Calu3 (cell line): ENCODE measurements around the gene DALRD3. TPM values are rescaled to one million over a fixed set of nuclear protein-coding genes. Genes with fewer than 3 reads are reported as not detected.
"Not testable (repeated sequence)": the region's sequence is repeated elsewhere in the genome, so short reads cannot be mapped to it uniquely, and the experiment has no call there.

Source experiments
- BruUV-seq: library from RNA; stranded (reverse); fragments of 400-500 nt; replicated peaks from 2 replicates; lab custom pipeline; 2021; lab: Mats Ljungman, UMichigan
- CTCF ChIA-PET: fragments of 300-600 bp; sonication (Branson Sonifier 250); formaldehyde crosslinking; loops from one replicate; lab custom pipeline; 2022; ENCODE audit warnings: antibody characterized with exemption; lab: Charles Lee
- DNase-seq: peaks from one replicate; pipeline ENCODE4 v3.0.0; 2022
- H3K27ac Mint-ChIP-seq: one replicate; pipeline ENCODE4 v1.8.0; 2022; ENCODE audit warnings: mixed read lengths; ENCODE audit not compliant: unreplicated experiment
- H3K27me3 Mint-ChIP-seq: one replicate; pipeline ENCODE4 v1.8.0; 2022; ENCODE audit warnings: mixed read lengths; ENCODE audit not compliant: unreplicated experiment
- H3K36me3 Mint-ChIP-seq: one replicate; pipeline ENCODE4 v1.8.0; 2022; ENCODE audit warnings: mild to moderate bottlenecking, moderate library complexity, mixed read lengths; ENCODE audit not compliant: insufficient read depth, unreplicated experiment
- H3K4me1 Mint-ChIP-seq: one replicate; pipeline ENCODE4 v1.8.0; 2022; ENCODE audit warnings: mild to moderate bottlenecking, low read depth, mixed read lengths; ENCODE audit not compliant: unreplicated experiment
- H3K4me3 Mint-ChIP-seq: one replicate; pipeline ENCODE4 v1.8.0; 2022; ENCODE audit warnings: mild to moderate bottlenecking, low read depth, moderate library complexity, mixed read lengths; ENCODE audit not compliant: unreplicated experiment
- H3K9me3 Mint-ChIP-seq: one replicate; pipeline ENCODE4 v1.8.0; 2022; ENCODE audit warnings: low read depth, mixed read lengths; ENCODE audit not compliant: unreplicated experiment
- CTCF ChIP-seq: fragments of 200-600 bp; IDR thresholded peaks from one replicate; pipeline ENCODE4 v1.8.0; 2022; ENCODE audit warnings: antibody characterized with exemption; ENCODE audit not compliant: unreplicated experiment
- intact Hi-C: fragments of 100-400 bp; cut with micrococcal nuclease; formaldehyde crosslinking; loops from one replicate; pipeline ENCODE4 v1.10.0; 2022; ENCODE audit not compliant: unreplicated experiment
- total RNA-seq: library from RNA; stranded (reverse); gene quantifications from 2 replicates; pipeline ENCODE4 v1.2.3, GENCODE V29; 2022

The DALRD3 gene
- total RNA-seq, 1 experiment from 2014 or later = 40.9 TPM

DNA sequence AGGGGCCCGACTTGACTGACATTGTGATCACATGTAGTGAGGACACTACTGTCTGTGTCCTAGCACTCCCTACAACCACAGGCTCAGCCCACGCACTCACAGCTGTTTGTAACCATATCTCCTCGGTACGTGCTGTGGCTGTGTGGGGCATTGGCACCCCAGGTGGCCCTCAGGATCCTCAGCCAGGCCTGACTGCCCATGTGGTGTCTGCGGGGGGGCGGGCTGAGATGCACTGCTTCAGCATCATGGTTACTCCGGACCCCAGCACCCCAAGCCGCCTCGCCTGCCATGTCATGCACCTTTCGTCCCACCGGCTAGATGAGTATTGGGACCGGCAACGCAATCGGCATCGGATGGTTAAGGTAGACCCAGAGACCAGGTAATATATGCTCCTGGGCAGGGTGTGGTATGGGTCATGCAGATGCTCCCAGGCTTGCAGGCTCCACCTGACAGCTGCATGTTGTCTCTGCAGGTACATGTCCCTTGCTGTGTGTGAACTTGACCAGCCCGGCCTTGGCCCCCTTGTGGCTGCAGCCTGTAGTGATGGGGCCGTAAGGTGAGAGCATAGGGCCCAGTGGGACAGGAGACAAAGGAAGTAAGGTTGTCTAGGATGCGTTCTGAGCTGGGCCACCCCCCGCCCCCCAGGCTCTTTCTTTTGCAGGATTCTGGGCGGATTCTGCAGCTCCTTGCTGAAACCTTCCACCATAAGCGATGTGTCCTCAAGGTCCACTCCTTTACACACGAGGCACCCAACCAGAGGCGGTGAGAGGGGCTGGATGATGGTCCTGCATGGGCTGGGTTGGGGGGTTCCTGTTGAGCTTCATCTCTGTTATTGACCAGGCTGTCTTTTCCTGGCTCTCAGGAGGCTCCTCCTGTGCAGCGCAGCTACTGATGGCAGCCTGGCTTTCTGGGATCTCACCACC lies 4.4 kb downstream of the DALRD3 start:
- Mint-ChIP-seq H3K27me3 (no peaks in the 10 kb centered on the region), H3K4me1 (peaks cover 6% of the 10 kb centered on the region), H3K4me3 (no peak overlapping the region), H3K9me3 (no peaks in the 10 kb centered on the region), H3K27ac (no peak overlapping the region), H3K36me3 (peaks cover 88% of the 10 kb centered on the region)
- peak; percentile 67 for DNase-seq
- no TSS peak for BruUV-seq
- TF ChIP-seq CTCF = peak; percentile 76
- intact Hi-C loops = no loop called here
- CTCF ChIA-PET = interaction anchor here (0.5 to 1.7 kb wide), 2 partner anchors 26 to 484 kb away, joined by 3 to 9 read pairs; no protein-coding TSS in a partner anchor

GRCh38 chr3:49013113-49013737 lies 5.2 kb downstream of the DALRD3 start:
- H3K36me3 Mint-ChIP-seq = peaks cover 87% of the 10 kb centered on the region
- no peak overlapping the region for H3K4me3 Mint-ChIP-seq
- intact Hi-C loops = no loop called here

GRCh38 chr3:49012441-49013017 lies 5.9 kb downstream of the DALRD3 start:
- CTCF ChIA-PET = no interaction called here
- Mint-ChIP-seq H3K4me1 (peaks cover 16% of the 10 kb centered on the region), H3K27me3 (no peaks in the 10 kb centered on the region), H3K36me3 (peaks cover 87% of the 10 kb centered on the region), H3K27ac (no peak overlapping the region), H3K4me3 (no peak overlapping the region), H3K9me3 (no peaks in the 10 kb centered on the region)
- DNase-seq = no peak
- no peak for TF ChIP-seq CTCF
- intact Hi-C loops = no loop called here
- BruUV-seq = no TSS peak

More at GRCh38 chr3:49013113-49013737, 5.2 kb downstream of the DALRD3 start:
- no peak overlapping the region for H3K27ac Mint-ChIP-seq
- CTCF ChIA-PET = interaction anchor here (0.5 to 1.7 kb wide), 2 partner anchors 25 to 485 kb away, joined by 3 to 9 read pairs; no protein-coding TSS in a partner anchor
- no peak for DNase-seq
- H3K27me3 Mint-ChIP-seq = no peaks in the 10 kb centered on the region
- H3K9me3 Mint-ChIP-seq = no peaks in the 10 kb centered on the region
- TF ChIP-seq CTCF = no peak
- no TSS peak for BruUV-seq
- H3K4me1 Mint-ChIP-seq = peaks cover 12% of the 10 kb centered on the region

DNA sequence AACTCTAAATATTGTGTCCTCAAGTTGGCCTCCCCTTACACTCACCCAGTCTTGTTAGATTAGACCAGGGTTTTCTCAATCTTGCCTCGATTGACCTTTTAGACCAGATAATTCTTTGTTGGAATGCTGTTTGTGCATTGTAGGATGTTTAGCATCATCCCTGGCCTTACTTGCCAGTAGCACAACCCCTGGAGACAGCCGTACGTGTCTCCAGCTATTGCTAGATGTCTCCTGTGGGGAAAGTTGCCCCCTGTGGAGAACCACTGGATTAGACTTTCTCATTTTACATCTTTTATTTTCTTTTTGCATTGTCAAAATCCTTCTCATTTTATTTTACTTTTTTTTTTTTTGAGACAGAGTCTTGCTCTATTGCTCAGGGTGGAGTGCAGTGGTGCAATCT lies 9.0 kb downstream of the DALRD3 start:
- intact Hi-C loops = no loop called here
- DNase-seq = no peak
- CTCF ChIA-PET = interaction anchor here (0.7 kb wide), 1 partner anchor 824 kb away, joined by 5 read pairs; no protein-coding TSS in a partner anchor
- Mint-ChIP-seq H3K9me3 (no peaks in the 10 kb centered on the region), H3K27me3 (no peaks in the 10 kb centered on the region), H3K4me3 (no peak overlapping the region), H3K27ac (peak overlapping the region; percentile 88), H3K4me1 (peaks cover 16% of the 10 kb centered on the region), H3K36me3 (peaks cover 76% of the 10 kb centered on the region)
- no peak for TF ChIP-seq CTCF
- BruUV-seq = no TSS peak

DNA sequence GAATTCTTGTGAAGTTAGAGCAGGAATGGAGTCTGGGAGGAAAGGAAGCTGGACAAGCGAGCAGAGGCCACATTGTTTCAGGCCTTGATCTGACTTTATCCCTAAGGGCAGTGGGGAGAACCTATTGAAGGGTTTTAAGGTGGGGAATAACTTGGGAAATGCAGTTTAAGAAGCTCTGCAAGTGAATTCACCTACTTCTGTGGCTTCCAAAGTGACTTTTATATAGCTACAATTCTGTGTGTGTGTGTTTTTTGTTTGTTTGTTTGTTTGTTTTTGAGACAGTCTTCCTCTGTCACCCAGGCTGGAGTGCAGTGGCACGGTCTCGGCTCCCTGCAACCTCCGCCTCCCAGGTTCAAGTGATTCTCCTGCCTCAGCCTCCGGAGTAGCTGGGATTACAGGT lies 9.8 kb downstream of the DALRD3 start:
- H3K9me3 Mint-ChIP-seq, intact Hi-C loops, H3K27me3 Mint-ChIP-seq, DNase-seq: not testable (repeated sequence)
- Mint-ChIP-seq H3K4me3 (peak overlapping the region; percentile 84), H3K4me1 (peaks cover 16% of the 10 kb centered on the region), H3K36me3 (peaks cover 68% of the 10 kb centered on the region), H3K27ac (peak overlapping the region; percentile 88)
- CTCF ChIA-PET = interaction anchor here (0.6 to 0.7 kb wide), 2 partner anchors 139 to 825 kb away, joined by 5 read pairs; no protein-coding TSS in a partner anchor
- TSS peak; percentile 41 for BruUV-seq
